WTC11 (cell line): ENCODE data around the gene RIPPLY2. TPM values are rescaled to one million over a fixed set of nuclear protein-coding genes. Genes with fewer than 3 reads are reported as not detected.

ENCODE experiments used
- ATAC-seq: fragments of 200-7000 bp; cut with Tn5 transposase; 2 replicates; pipeline ENCODE4 v1.10.0; 2021; ENCODE audit warnings: mild to moderate bottlenecking, moderate library complexity
- CTCF ChIA-PET: fragments of 300-600 bp; sonication (Branson Sonifier 250); formaldehyde crosslinking; loops from one replicate; lab custom pipeline; 2021; ENCODE audit warnings: antibody characterized with exemption; lab: Charles Lee
- POLR2A ChIA-PET: fragments of 350-600 bp; sonication (Branson Sonifier 250); formaldehyde crosslinking; loops from one replicate; lab custom pipeline; 2021; ENCODE audit warnings: antibody characterized with exemption; lab: Charles Lee
- DNase-seq: peaks from one replicate; pipeline ENCODE4 v3.0.0; 2021; ENCODE audit warnings: low spot score
- H3K27ac Mint-ChIP-seq: 2 replicates; pipeline ENCODE4 v1.8.0; 2021; ENCODE audit warnings: mixed read lengths
- H3K27me3 Mint-ChIP-seq: 2 replicates; pipeline ENCODE4 v1.8.0; 2021; ENCODE audit warnings: low read depth, mild to moderate bottlenecking, moderate library complexity, mixed read lengths
- H3K36me3 Mint-ChIP-seq: 2 replicates; pipeline ENCODE4 v1.8.0; 2021; ENCODE audit warnings: mixed read lengths
- H3K4me1 Mint-ChIP-seq: 2 replicates; pipeline ENCODE4 v1.8.0; 2022; ENCODE audit warnings: mixed read lengths
- H3K4me3 Mint-ChIP-seq: 2 replicates; pipeline ENCODE4 v1.8.0; 2021; ENCODE audit warnings: mild to moderate bottlenecking, moderate library complexity, mixed read lengths
- H3K9me3 Mint-ChIP-seq: 2 replicates; pipeline ENCODE4 v1.8.0; 2021; ENCODE audit warnings: mixed read lengths
- ATF3 ChIP-seq: sonication (generic); formaldehyde crosslinking; conservative IDR thresholded peaks from 2 replicates; pipeline ENCODE4 v1.8.1; 2022; ENCODE audit warnings: mild to moderate bottlenecking, missing genetic modification reagents
- CBFB ChIP-seq: sonication (generic); formaldehyde crosslinking; IDR thresholded peaks from 2 replicates; pipeline ENCODE4 v1.8.1; 2022; ENCODE audit warnings: mild to moderate bottlenecking, low read depth, missing genetic modification reagents
- CDX4 ChIP-seq: fragments of 250-450 bp; sonication (Bioruptor Pico); IDR thresholded peaks from 2 replicates; pipeline ENCODE4 v1.9.0; 2021; ENCODE audit warnings: moderate library complexity, mild to moderate bottlenecking, inconsistent platforms, borderline replicate concordance
- E2F5 ChIP-seq: sonication (generic); formaldehyde crosslinking; IDR thresholded peaks from 2 replicates; pipeline ENCODE4 v1.8.1; 2022; ENCODE audit warnings: mild to moderate bottlenecking, moderate library complexity, missing genetic modification reagents
- FOXJ3 ChIP-seq: sonication (generic); formaldehyde crosslinking; IDR thresholded peaks from 2 replicates; pipeline ENCODE4 v1.9.0; 2021; ENCODE audit warnings: missing genetic modification reagents, mild to moderate bottlenecking, borderline replicate concordance
- FOXP1 ChIP-seq: sonication (generic); formaldehyde crosslinking; IDR thresholded peaks from 2 replicates; pipeline ENCODE4 v1.8.0; 2022; ENCODE audit warnings: missing genetic modification reagents, mild to moderate bottlenecking, moderate library complexity, borderline replicate concordance
- GABPB1 ChIP-seq: sonication (generic); formaldehyde crosslinking; IDR thresholded peaks from 2 replicates; pipeline ENCODE4 v1.8.1; 2023; ENCODE audit warnings: mild to moderate bottlenecking, missing genetic modification reagents
- GTF2I ChIP-seq: fragments of 250-450 bp; sonication (Bioruptor Pico); conservative IDR thresholded peaks from 2 replicates; pipeline ENCODE4 v1.4.0; 2021; ENCODE audit warnings: mild to moderate bottlenecking
- HMGXB4 ChIP-seq: sonication (generic); formaldehyde crosslinking; IDR thresholded peaks from 2 replicates; pipeline ENCODE4 v1.8.1; 2023; ENCODE audit warnings: mild to moderate bottlenecking, moderate library complexity, missing genetic modification reagents
- IRF2 ChIP-seq: sonication (generic); formaldehyde crosslinking; IDR thresholded peaks from 2 replicates; pipeline ENCODE4 v1.8.0; 2022; ENCODE audit warnings: low read depth, missing genetic modification reagents, borderline replicate concordance
- JUN ChIP-seq: sonication (generic); formaldehyde crosslinking; IDR thresholded peaks from 2 replicates; pipeline ENCODE4 v1.8.0; 2023; ENCODE audit warnings: mild to moderate bottlenecking, missing genetic modification reagents
- NFE2L1 ChIP-seq: sonication (generic); formaldehyde crosslinking; IDR thresholded peaks from 2 replicates; pipeline ENCODE4 v1.8.1; 2023; ENCODE audit warnings: missing genetic modification reagents
- NR1H2 ChIP-seq: sonication (generic); formaldehyde crosslinking; IDR thresholded peaks from 2 replicates; pipeline ENCODE4 v1.9.0; 2021; ENCODE audit warnings: mild to moderate bottlenecking, moderate library complexity, missing genetic modification reagents
- OVOL2 ChIP-seq: fragments of 250-450 bp; sonication (Bioruptor Pico); IDR thresholded peaks from 2 replicates; pipeline ENCODE4 v1.9.0; 2021; ENCODE audit warnings: mild to moderate bottlenecking, borderline replicate concordance
- RELA ChIP-seq: sonication (generic); formaldehyde crosslinking; IDR thresholded peaks from 2 replicates; pipeline ENCODE4 v1.8.1; 2022; ENCODE audit warnings: missing genetic modification reagents, mild to moderate bottlenecking, borderline replicate concordance
- RORB ChIP-seq: fragments of 250-450 bp; sonication (Bioruptor Pico); IDR thresholded peaks from 2 replicates; pipeline ENCODE4 v1.9.0; 2021; ENCODE audit warnings: mild to moderate bottlenecking
- TCF7 ChIP-seq: sonication (generic); formaldehyde crosslinking; IDR thresholded peaks from 2 replicates; pipeline ENCODE4 v1.8.0; 2022; ENCODE audit warnings: mild to moderate bottlenecking, low read depth, missing genetic modification reagents, moderate library complexity
- ZMAT4 ChIP-seq: fragments of 250-450 bp; sonication (Bioruptor Pico); IDR thresholded peaks from 2 replicates; pipeline ENCODE4 v1.9.0; 2021; ENCODE audit warnings: mild to moderate bottlenecking
- ZNF219 ChIP-seq: sonication (generic); formaldehyde crosslinking; IDR thresholded peaks from 2 replicates; pipeline ENCODE4 v1.8.0; 2023; ENCODE audit warnings: missing genetic modification reagents, mild to moderate bottlenecking, borderline replicate concordance
- ZNF317 ChIP-seq: sonication (generic); formaldehyde crosslinking; IDR thresholded peaks from 2 replicates; pipeline ENCODE4 v1.8.1; 2023; ENCODE audit warnings: low read depth, mild to moderate bottlenecking, moderate library complexity, missing genetic modification reagents, borderline replicate concordance
- ZNF396 ChIP-seq: fragments of 250-450 bp; sonication (Bioruptor Pico); IDR thresholded peaks from 2 replicates; pipeline ENCODE4 v1.8.0; 2021; ENCODE audit warnings: mild to moderate bottlenecking, moderate library complexity, borderline replicate concordance
- total RNA-seq: library from RNA; stranded (reverse); gene quantifications from 3 replicates; pipeline ENCODE4 v1.2.3, GENCODE V29; 2021
- TF ChIP-seq, protein P1 (sequence below): sonication (generic); formaldehyde crosslinking; IDR thresholded peaks from 2 replicates; pipeline ENCODE4 v1.8.1; 2023; ENCODE audit warnings: mild to moderate bottlenecking, missing genetic modification reagents, moderate library complexity
- TF ChIP-seq, protein P2 (sequence below): sonication (generic); formaldehyde crosslinking; IDR thresholded peaks from 2 replicates; pipeline ENCODE4 v1.8.1; 2023; ENCODE audit warnings: mild to moderate bottlenecking, missing genetic modification reagents
- TF ChIP-seq, protein P3 (sequence below): sonication (generic); formaldehyde crosslinking; IDR thresholded peaks from 2 replicates; pipeline ENCODE4 v1.8.1; 2022; ENCODE audit warnings: missing genetic modification reagents, borderline replicate concordance
- TF ChIP-seq, protein P4 (sequence below): sonication (generic); formaldehyde crosslinking; IDR thresholded peaks from 2 replicates; pipeline ENCODE4 v1.8.0; 2022; ENCODE audit warnings: mild to moderate bottlenecking, missing genetic modification reagents

The RIPPLY2 gene
- total RNA-seq, 1 experiment from 2014 or later, result 0.66 TPM

DNA sequence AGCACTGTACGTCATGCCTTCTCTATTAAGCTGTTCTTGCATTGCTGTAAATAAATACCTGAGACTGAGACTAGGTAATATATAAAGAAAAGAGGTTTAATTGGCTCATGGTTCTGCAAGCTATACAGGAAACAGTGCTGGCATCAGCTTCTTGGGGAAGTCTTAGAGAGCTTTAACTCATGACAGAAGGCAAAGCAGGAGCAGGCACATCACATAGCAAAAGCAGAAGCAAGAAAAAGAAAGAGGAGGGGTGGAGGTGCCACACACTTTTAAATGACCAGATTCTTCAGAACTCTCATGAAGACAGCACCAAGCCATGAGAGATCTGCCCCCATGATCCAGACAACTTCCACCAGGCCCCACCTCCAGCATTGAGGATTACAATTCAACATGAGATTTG is 36.5 kb downstream of the RIPPLY2 start:
- H3K27me3 Mint-ChIP-seq, result no peaks in the 10 kb centered on the region
- POLR2A ChIA-PET, result no interaction called here

DNA sequence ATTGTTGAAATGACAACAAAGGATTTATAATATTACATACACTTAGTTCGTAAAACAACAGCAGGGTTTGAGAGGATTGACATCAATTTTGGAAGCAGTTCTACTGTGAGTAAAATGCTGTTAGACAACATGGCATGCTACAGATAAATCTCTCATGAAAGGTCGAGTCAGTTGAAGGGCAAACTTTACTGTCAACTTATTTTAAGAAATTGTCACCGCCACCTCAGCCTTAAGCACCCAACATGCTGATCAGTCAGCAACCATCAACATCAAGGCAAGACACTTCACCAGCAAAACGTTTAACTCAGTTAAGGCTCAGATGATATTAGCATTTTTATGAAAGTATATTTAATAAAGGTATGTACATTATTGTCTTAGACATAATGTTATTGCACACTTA is 37.4 kb downstream of the RIPPLY2 start:
- Mint-ChIP-seq H3K4me3 (no peak overlapping the region), H3K9me3 (peaks cover 11% of the 10 kb centered on the region), H3K4me1 (peaks cover 16% of the 10 kb centered on the region), H3K27me3 (no peaks in the 10 kb centered on the region), H3K36me3 (0 out of 2 replicates have a peak, but pooled peaks cover 3% of the 10 kb centered on the region), H3K27ac (no peak overlapping the region)
- no peak for ATAC-seq
- ChIA-PET POLR2A (no interaction called here), CTCF (no interaction called here)
- no peak for DNase-seq
- TF ChIP-seq, protein P1, sequence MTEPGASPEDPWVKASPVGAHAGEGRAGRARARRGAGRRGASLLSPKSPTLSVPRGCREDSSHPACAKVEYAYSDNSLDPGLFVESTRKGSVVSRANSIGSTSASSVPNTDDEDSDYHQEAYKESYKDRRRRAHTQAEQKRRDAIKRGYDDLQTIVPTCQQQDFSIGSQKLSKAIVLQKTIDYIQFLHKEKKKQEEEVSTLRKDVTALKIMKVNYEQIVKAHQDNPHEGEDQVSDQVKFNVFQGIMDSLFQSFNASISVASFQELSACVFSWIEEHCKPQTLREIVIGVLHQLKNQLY (CRISPR knock-in tag), result no peak
- TF ChIP-seq JUN (CRISPR knock-in tag), result no peak
- TF ChIP-seq RELA (CRISPR knock-in tag), result no peak
- no peak for TF ChIP-seq FOXJ3 (CRISPR knock-in tag)
- TF ChIP-seq ZNF396 (CRISPR knock-in tag), result no peak
- TF ChIP-seq NFE2L1, result no peak
- TF ChIP-seq E2F5 (CRISPR knock-in tag), result no peak
- no peak for TF ChIP-seq GTF2I (CRISPR knock-in tag)
- TF ChIP-seq ATF3, result no peak
- no peak for TF ChIP-seq CBFB
- TF ChIP-seq, protein P2, sequence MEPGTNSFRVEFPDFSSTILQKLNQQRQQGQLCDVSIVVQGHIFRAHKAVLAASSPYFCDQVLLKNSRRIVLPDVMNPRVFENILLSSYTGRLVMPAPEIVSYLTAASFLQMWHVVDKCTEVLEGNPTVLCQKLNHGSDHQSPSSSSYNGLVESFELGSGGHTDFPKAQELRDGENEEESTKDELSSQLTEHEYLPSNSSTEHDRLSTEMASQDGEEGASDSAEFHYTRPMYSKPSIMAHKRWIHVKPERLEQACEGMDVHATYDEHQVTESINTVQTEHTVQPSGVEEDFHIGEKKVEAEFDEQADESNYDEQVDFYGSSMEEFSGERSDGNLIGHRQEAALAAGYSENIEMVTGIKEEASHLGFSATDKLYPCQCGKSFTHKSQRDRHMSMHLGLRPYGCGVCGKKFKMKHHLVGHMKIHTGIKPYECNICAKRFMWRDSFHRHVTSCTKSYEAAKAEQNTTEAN, result no peak

More for the DNA sequence above, 36.5 kb downstream of the RIPPLY2 start:
- peaks cover 11% of the 10 kb centered on the region for H3K9me3 Mint-ChIP-seq
- CTCF ChIA-PET, result interaction anchor here (0.9 kb wide), 1 partner anchor 30 kb away, joined by 3 read pairs; the partner anchor contains the start of gene CYB5R4
- H3K36me3 Mint-ChIP-seq, result 0 out of 2 replicates have a peak, but pooled peaks cover 3% of the 10 kb centered on the region
- DNase-seq (no peak), ATAC-seq (no peak)
- H3K4me1 Mint-ChIP-seq, result peaks cover 11% of the 10 kb centered on the region
- TF ChIP-seq IRF2 (CRISPR knock-in tag) (no peak), ZMAT4 (no peak), CDX4 (CRISPR knock-in tag) (no peak), RORB (CRISPR knock-in tag) (no peak), NR1H2 (no peak), ZNF219 (CRISPR knock-in tag) (no peak), ZNF317 (CRISPR knock-in tag) (no peak), HMGXB4 (CRISPR knock-in tag) (no peak), ATF3 (no peak), OVOL2 (no peak), GABPB1 (CRISPR knock-in tag) (no peak), FOXP1 (CRISPR knock-in tag) (no peak), ZNF396 (CRISPR knock-in tag) (no peak), TCF7 (CRISPR knock-in tag) (no peak)
- TF ChIP-seq, protein P3, sequence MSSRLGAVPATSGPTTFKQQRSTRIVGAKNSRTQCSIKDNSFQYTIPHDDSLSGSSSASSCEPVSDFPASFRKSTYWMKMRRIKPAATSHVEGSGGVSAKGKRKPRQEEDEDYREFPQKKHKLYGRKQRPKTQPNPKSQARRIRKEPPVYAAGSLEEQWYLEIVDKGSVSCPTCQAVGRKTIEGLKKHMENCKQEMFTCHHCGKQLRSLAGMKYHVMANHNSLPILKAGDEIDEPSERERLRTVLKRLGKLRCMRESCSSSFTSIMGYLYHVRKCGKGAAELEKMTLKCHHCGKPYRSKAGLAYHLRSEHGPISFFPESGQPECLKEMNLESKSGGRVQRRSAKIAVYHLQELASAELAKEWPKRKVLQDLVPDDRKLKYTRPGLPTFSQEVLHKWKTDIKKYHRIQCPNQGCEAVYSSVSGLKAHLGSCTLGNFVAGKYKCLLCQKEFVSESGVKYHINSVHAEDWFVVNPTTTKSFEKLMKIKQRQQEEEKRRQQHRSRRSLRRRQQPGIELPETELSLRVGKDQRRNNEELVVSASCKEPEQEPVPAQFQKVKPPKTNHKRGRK (CRISPR knock-in tag), result no peak
- TF ChIP-seq, protein P1 (CRISPR knock-in tag), result no peak
- TF ChIP-seq, protein P4, sequence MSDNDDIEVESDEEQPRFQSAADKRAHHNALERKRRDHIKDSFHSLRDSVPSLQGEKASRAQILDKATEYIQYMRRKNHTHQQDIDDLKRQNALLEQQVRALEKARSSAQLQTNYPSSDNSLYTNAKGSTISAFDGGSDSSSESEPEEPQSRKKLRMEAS (CRISPR knock-in tag), result no peak
- no peak overlapping the region for H3K4me3 Mint-ChIP-seq
- H3K27ac Mint-ChIP-seq, result no peak overlapping the region
